ENCODE results near the gene RWDD3. TPM values are rescaled to one million over a fixed set of nuclear protein-coding genes. Genes with fewer than 3 reads are reported as not detected.
A peak's percentile ranks its signal among the peaks of the same experiment; 100 is the strongest.

The RWDD3 gene
- total and polyA plus RNA-seq, 4 donors = 8.0 to 39.9 (median 13.4) TPM

DNA sequence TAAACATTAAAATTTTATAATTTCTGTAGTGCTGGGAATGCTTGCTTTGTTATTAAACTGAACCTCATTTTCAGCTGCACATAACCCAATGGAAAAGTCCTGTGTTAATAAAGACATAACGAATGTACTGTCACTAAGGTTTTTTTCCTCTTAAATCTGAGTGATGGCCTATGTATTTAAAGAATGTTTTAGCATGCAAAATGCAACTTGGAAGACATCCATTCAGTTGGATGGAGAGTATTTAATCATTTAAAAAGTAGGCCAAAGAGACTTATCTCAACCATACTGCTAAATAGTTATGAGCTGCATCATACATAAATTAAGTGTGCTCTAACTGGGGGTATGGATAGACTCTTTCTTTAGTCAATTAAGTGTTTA is 48.5 kb downstream of the RWDD3 start:
- no peak overlapping the region for H3K4me3 ChIP-seq
- H3K9me3 ChIP-seq (ENCODE audit: control insufficient read depth in 4 of 4, insufficient read depth in 3 of 4, low read length in 3 of 4) = no peaks in the 10 kb centered on the region
- H3K36me3 ChIP-seq (ENCODE audit: control insufficient read depth in 4 of 4, insufficient read depth in 4 of 4, low read length in 4 of 4) = no peaks in the 10 kb centered on the region
- ATAC-seq (ENCODE audit: insufficient read depth, low FRiP score) (no peak), DNase-seq (peak in 2 of 3 donors; percentile 22 to 45)
- WGBS, 2 donors = 87 to 100% methylated on average over 1 of the region's 1 CpG
- H3K4me1 ChIP-seq (ENCODE audit: control insufficient read depth in 5 of 5, insufficient read depth in 5 of 5, low read length in 5 of 5) = no peaks in the 10 kb centered on the region
- H3K27ac ChIP-seq (ENCODE audit: low read depth in 1 of 2, low read length in 1 of 2) = no peak overlapping the region
- TF ChIP-seq, protein P1, sequence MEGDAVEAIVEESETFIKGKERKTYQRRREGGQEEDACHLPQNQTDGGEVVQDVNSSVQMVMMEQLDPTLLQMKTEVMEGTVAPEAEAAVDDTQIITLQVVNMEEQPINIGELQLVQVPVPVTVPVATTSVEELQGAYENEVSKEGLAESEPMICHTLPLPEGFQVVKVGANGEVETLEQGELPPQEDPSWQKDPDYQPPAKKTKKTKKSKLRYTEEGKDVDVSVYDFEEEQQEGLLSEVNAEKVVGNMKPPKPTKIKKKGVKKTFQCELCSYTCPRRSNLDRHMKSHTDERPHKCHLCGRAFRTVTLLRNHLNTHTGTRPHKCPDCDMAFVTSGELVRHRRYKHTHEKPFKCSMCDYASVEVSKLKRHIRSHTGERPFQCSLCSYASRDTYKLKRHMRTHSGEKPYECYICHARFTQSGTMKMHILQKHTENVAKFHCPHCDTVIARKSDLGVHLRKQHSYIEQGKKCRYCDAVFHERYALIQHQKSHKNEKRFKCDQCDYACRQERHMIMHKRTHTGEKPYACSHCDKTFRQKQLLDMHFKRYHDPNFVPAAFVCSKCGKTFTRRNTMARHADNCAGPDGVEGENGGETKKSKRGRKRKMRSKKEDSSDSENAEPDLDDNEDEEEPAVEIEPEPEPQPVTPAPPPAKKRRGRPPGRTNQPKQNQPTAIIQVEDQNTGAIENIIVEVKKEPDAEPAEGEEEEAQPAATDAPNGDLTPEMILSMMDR (IDR thresholded peaks at IDR 0.05; ENCODE audit: control extremely low read depth, extremely low read depth) = no peak
- H3K27me3 ChIP-seq (ENCODE audit: control insufficient read depth in 3 of 3, insufficient read depth in 3 of 3, low read length in 2 of 3) = no peaks in the 10 kb centered on the region
- H3K9ac ChIP-seq (ENCODE audit: insufficient read depth in 1 of 2, low read length in 2 of 2) = no peak overlapping the region

GRCh38 chr1:95284420-95284819 is 50.4 kb downstream of the RWDD3 start:
- Histone ChIP-seq H3K9me3 (ENCODE audit: control insufficient read depth in 4 of 4, insufficient read depth in 3 of 4, low read length in 3 of 4) (no peaks in the 10 kb centered on the region), H3K27me3 (ENCODE audit: control insufficient read depth in 3 of 3, insufficient read depth in 3 of 3, low read length in 2 of 3) (no peaks in the 10 kb centered on the region), H3K9ac (ENCODE audit: insufficient read depth in 1 of 2, low read length in 2 of 2) (no peak overlapping the region), H3K27ac (ENCODE audit: low read depth in 1 of 2, low read length in 1 of 2) (no peak overlapping the region), H3K4me1 (ENCODE audit: control insufficient read depth in 5 of 5, insufficient read depth in 5 of 5, low read length in 5 of 5) (no peaks in the 10 kb centered on the region), H3K4me3 (no peak overlapping the region), H3K36me3 (ENCODE audit: control insufficient read depth in 4 of 4, insufficient read depth in 4 of 4, low read length in 4 of 4) (no peaks in the 10 kb centered on the region)
- TF ChIP-seq, protein P1 (IDR thresholded peaks at IDR 0.05; ENCODE audit: control extremely low read depth, extremely low read depth) = no peak
- WGBS, 2 donors = 89 to 94% methylated on average over 2 of the region's 2 CpGs
- DNase-seq (no peak), ATAC-seq (ENCODE audit: insufficient read depth, low FRiP score) (no peak)

DNA sequence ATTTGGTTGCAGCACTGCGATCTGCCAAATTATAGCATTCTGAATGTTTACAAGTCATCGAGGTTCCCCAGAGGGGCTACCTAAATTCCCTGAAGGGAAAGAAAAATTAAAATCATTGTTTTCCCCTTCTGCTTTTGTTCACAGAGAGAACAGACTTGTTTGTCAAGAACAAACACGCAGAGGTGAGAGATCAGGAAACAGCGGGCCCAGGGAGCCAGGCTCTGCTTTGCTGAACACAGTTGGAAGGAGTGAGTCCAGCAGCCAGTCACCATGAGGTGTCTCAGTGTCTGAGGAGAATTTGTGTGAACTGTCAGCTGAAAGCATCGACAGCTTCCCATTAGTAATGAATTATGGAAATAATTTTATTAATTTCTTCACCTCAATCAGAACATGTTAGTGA is 52.5 kb downstream of the RWDD3 start:
- no peak overlapping the region for H3K9ac ChIP-seq (ENCODE audit: insufficient read depth in 1 of 2, low read length in 2 of 2)
- WGBS, 2 donors = 64 to 77% methylated on average over 5 of the region's 5 CpGs
- no peak overlapping the region for H3K27ac ChIP-seq (ENCODE audit: low read depth in 1 of 2, low read length in 1 of 2)
- H3K4me3 ChIP-seq = no peak overlapping the region
- no peaks in the 10 kb centered on the region for H3K4me1 ChIP-seq (ENCODE audit: control insufficient read depth in 5 of 5, insufficient read depth in 5 of 5, low read length in 5 of 5)
- TF ChIP-seq, protein P1 (IDR thresholded peaks at IDR 0.05; ENCODE audit: control extremely low read depth, extremely low read depth) = no peak
- ATAC-seq (ENCODE audit: insufficient read depth, low FRiP score) (no peak), DNase-seq (no peak)
- H3K27me3 ChIP-seq (ENCODE audit: control insufficient read depth in 3 of 3, insufficient read depth in 3 of 3, low read length in 2 of 3) = no peaks in the 10 kb centered on the region
- H3K36me3 ChIP-seq (ENCODE audit: control insufficient read depth in 4 of 4, insufficient read depth in 4 of 4, low read length in 4 of 4) = no peaks in the 10 kb centered on the region
- H3K9me3 ChIP-seq (ENCODE audit: control insufficient read depth in 4 of 4, insufficient read depth in 3 of 4, low read length in 3 of 4) = no peaks in the 10 kb centered on the region

- no peak overlapping the region for H3K27ac ChIP-seq (ENCODE audit: low read depth in 1 of 2, low read length in 1 of 2)
- no peak overlapping the region for H3K9ac ChIP-seq (ENCODE audit: insufficient read depth in 1 of 2, low read length in 2 of 2)
- H3K36me3 ChIP-seq (ENCODE audit: control insufficient read depth in 4 of 4, insufficient read depth in 4 of 4, low read length in 4 of 4) = no peaks in the 10 kb centered on the region
- H3K4me3 ChIP-seq = no peak overlapping the region
- no peaks in the 10 kb centered on the region for H3K4me1 ChIP-seq (ENCODE audit: control insufficient read depth in 5 of 5, insufficient read depth in 5 of 5, low read length in 5 of 5)
- H3K9me3 ChIP-seq (ENCODE audit: control insufficient read depth in 4 of 4, insufficient read depth in 3 of 4, low read length in 3 of 4) = no peaks in the 10 kb centered on the region
- TF ChIP-seq, protein P1 (IDR thresholded peaks at IDR 0.05; ENCODE audit: control extremely low read depth, extremely low read depth) = no peak
- peak; percentile 18 to 57 (median 41) for DNase-seq
- no peak for ATAC-seq (ENCODE audit: insufficient read depth, low FRiP score)
- 86 to 90% methylated on average over 2 of the region's 2 CpGs for WGBS, 2 donors
- no peaks in the 10 kb centered on the region for H3K27me3 ChIP-seq (ENCODE audit: control insufficient read depth in 3 of 3, insufficient read depth in 3 of 3, low read length in 2 of 3)
These were observed 53.1 kb downstream of the RWDD3 start for GRCh38 chr1:95287081-95287480.

All from lung (tissue), 12 donors.